Middle frontal gyrus (tissue), 1 donor: ENCODE results near the gene UTY.
"Not testable (repeated sequence)": the region's sequence is repeated elsewhere in the genome, so short reads cannot be mapped to it uniquely, and the experiment has no call there.

Experiments used
- DNase-seq: peaks from one replicate; pipeline ENCODE4 v3.0.0-alpha.2; 2015; ENCODE audit warnings: low spot score; ENCODE audit errors: extremely low spot score

Gene UTY

GRCh38 chrY:13312966-13313365, 166.9 kb downstream of the UTY start:
- no peak for DNase-seq

- no peak for DNase-seq
Observed at GRCh38 chrY:13307959-13308358, 171.9 kb downstream of the UTY start.

- no peak for DNase-seq
Observed at GRCh38 chrY:13300795-13301194, 179.0 kb downstream of the UTY start.

GRCh38 chrY:13299411-13299810, 180.4 kb downstream of the UTY start:
- DNase-seq = no peak

- no peak for DNase-seq
Observed at GRCh38 chrY:13296176-13296890, 183.5 kb downstream of the UTY start.

GRCh38 chrY:13295026-13295425, 184.8 kb downstream of the UTY start:
- no peak for DNase-seq

GRCh38 chrY:13291199-13291598, 188.6 kb downstream of the UTY start:
- no peak for DNase-seq

GRCh38 chrY:13282151-13283054, 197.4 kb downstream of the UTY start:
- not testable (repeated sequence) for DNase-seq

GRCh38 chrY:13279561-13279960, 200.3 kb downstream of the UTY start:
- no peak for DNase-seq

GRCh38 chrY:13271706-13272105, 208.1 kb downstream of the UTY start:
- DNase-seq = no peak

GRCh38 chrY:13253941-13254440, 225.8 kb downstream of the UTY start:
- not testable (repeated sequence) for DNase-seq

GRCh38 chrY:13250421-13250820, 229.4 kb downstream of the UTY start:
- no peak for DNase-seq

- no peak for DNase-seq
Observed at GRCh38 chrY:13243716-13244115, 236.1 kb downstream of the UTY start.

GRCh38 chrY:13233901-13234300, 245.9 kb downstream of the UTY start:
- DNase-seq = no peak

GRCh38 chrY:13233118-13233517, 246.7 kb downstream of the UTY start:
- DNase-seq = no peak

GRCh38 chrY:13227354-13227953, 252.4 kb downstream of the UTY start:
- no peak for DNase-seq

- no peak for DNase-seq
Observed at GRCh38 chrY:13210961-13211646, 268.7 kb downstream of the UTY start.

- DNase-seq = no peak
Observed at GRCh38 chrY:13205214-13205613, 274.6 kb downstream of the UTY start.
